SK-N-SH (cell line): ENCODE results near the gene UNC45A. TPM values are rescaled to one million over a fixed set of nuclear protein-coding genes. Genes with fewer than 3 reads are reported as not detected.

Experiments
- CTCF ChIA-PET: fragments of 300-600, 350-600 bp; formaldehyde crosslinking; extraction: SDS; loops from one replicate; lab custom pipeline; 2021; lab: Yijun Ruan, JAX
- POLR2A ChIA-PET: fragments of 350-600 bp; sonication (Branson Sonifier 250); formaldehyde crosslinking; extraction: SDS; loops from one replicate; lab custom pipeline; 2020; ENCODE audit warnings: antibody characterized with exemption, inconsistent platforms; lab: Yijun Ruan, JAX
- DNase-seq: peaks from one replicate; pipeline ENCODE4 v3.0.0; 2012
- H2AFZ ChIP-seq: fragments of 200-600 bp; sonication (generic); 2 replicates; pipeline ENCODE4 v1.8.1; 2016; ENCODE audit warnings: antibody characterized with exemption, mild to moderate bottlenecking, low read depth
- H3F3A ChIP-seq: fragments of 200-600 bp; sonication (generic); replicated peaks from 2 replicates; pipeline ENCODE3; 2016; ENCODE audit warnings: antibody characterized with exemption, mild to moderate bottlenecking; ENCODE audit not compliant: insufficient read depth
- H3K27ac ChIP-seq, 2 experiments: fragments of 200-500 bp in 1 of 2; fragments of 200-600 bp in 1 of 2; sonication (Bioruptor generic) in 1 of 2; sonication (generic), shearing (Covaris generic) in 1 of 2; 2 replicates each; pipeline versions ENCODE4 v1.5.1 to v1.6.1; 2014 to 2016; ENCODE audit warnings: low read depth in 2 of 2, inconsistent platforms in 1 of 2, low read length in 1 of 2, mild to moderate bottlenecking in 1 of 2, mixed read lengths in 1 of 2
- H3K27me3 ChIP-seq: fragments of 200-600 bp; sonication (generic), shearing (Covaris generic); 2 replicates; pipeline ENCODE4 v1.6.1; 2016; ENCODE audit warnings: mixed run types; ENCODE audit not compliant: insufficient read depth
- H3K36me3 ChIP-seq, 2 experiments: fragments of 200-500 bp in 1 of 2; fragments of 200-600 bp in 1 of 2; sonication (Bioruptor generic) in 1 of 2; sonication (generic) in 1 of 2; replicated peaks in 1 of 2; 2 replicates each; pipeline versions ENCODE3 to v1.5.1; 2014 to 2016; ENCODE audit warnings: low read length in 1 of 2, mild to moderate bottlenecking in 1 of 2; ENCODE audit not compliant: insufficient read depth in 2 of 2, control insufficient read depth in 1 of 2
- H3K4me1 ChIP-seq, 2 experiments: fragments of 200-500 bp in 1 of 2; fragments of 200-600 bp in 1 of 2; sonication (Bioruptor generic) in 1 of 2; sonication (generic), shearing (Covaris generic) in 1 of 2; 2 replicates each; pipeline versions ENCODE4 v1.5.1 to v1.6.1; 2014 to 2016; ENCODE audit warnings: low read depth in 1 of 2, low read length in 1 of 2, mixed run types in 1 of 2; ENCODE audit not compliant: insufficient read depth in 2 of 2, control insufficient read depth in 1 of 2
- H3K4me2 ChIP-seq: fragments of 200-600 bp; sonication (generic), shearing (Covaris generic); 2 replicates; pipeline ENCODE4 v1.6.1; 2017; ENCODE audit warnings: mixed run types
- H3K4me3 ChIP-seq, 2 experiments: fragments of 200-500 bp in 1 of 2; fragments of 200-600 bp in 1 of 2; sonication (Bioruptor generic) in 1 of 2; sonication (generic), shearing (Covaris generic) in 1 of 2; 2 replicates each; pipeline versions ENCODE4 v1.5.1 to v1.8.1; 2014 to 2016; ENCODE audit warnings: low read depth in 2 of 2, inconsistent platforms in 1 of 2, low read length in 1 of 2, mild to moderate bottlenecking in 1 of 2, mixed read lengths in 1 of 2, moderate library complexity in 1 of 2
- H3K79me2 ChIP-seq: fragments of 200-600 bp; sonication (generic); 2 replicates; pipeline ENCODE4 v1.8.1; 2017; ENCODE audit warnings: mild to moderate bottlenecking; ENCODE audit not compliant: insufficient read depth
- H3K9ac ChIP-seq: fragments of 200-600 bp; sonication (generic); 2 replicates; pipeline ENCODE4 v1.6.1; 2017; ENCODE audit warnings: mixed run types
- H3K9me2 ChIP-seq: fragments of 200-600 bp; sonication (generic); 2 replicates; pipeline ENCODE4 v1.6.1; 2017; ENCODE audit warnings: mixed run types
- H3K9me3 ChIP-seq: fragments of 200-600 bp; sonication (generic); 2 replicates; pipeline ENCODE4 v1.6.1; 2017; ENCODE audit warnings: mixed run types, mild to moderate bottlenecking, moderate library complexity
- H4K20me1 ChIP-seq: fragments of 200-600 bp; sonication (generic); 2 replicates; pipeline ENCODE4 v1.6.1; 2017; ENCODE audit warnings: mild to moderate bottlenecking, mixed run types; ENCODE audit not compliant: insufficient read depth
- EP300 ChIP-seq, 2 experiments: IDR thresholded peaks; 2 replicates each; pipeline versions ENCODE4 v1.4.0 to v1.6.1; 2012; ENCODE audit warnings: borderline replicate concordance in 1 of 2, low read depth in 1 of 2, low read length in 1 of 2
- FOXM1 ChIP-seq: IDR thresholded peaks from 2 replicates; pipeline ENCODE4 v1.4.0; 2012; ENCODE audit warnings: low read depth, mild to moderate bottlenecking
- GATA2 ChIP-seq: sonication (generic); formaldehyde crosslinking; IDR thresholded peaks from 2 replicates; pipeline ENCODE4 v1.5.0; 2020; ENCODE audit warnings: mild to moderate bottlenecking, missing genetic modification reagents
- JUND ChIP-seq: IDR thresholded peaks from 2 replicates; pipeline ENCODE4 v1.4.0; 2012
- NRF1 ChIP-seq: IDR thresholded peaks from 2 replicates; pipeline ENCODE4 v1.6.1; 2012; ENCODE audit warnings: low read depth, mild to moderate bottlenecking, low read length
- SMC3 ChIP-seq: IDR thresholded peaks from 2 replicates; pipeline ENCODE4 v1.6.1; 2012; ENCODE audit warnings: low read depth, low read length, improper control_type of control experiment
- TCF12 ChIP-seq: IDR thresholded peaks from 2 replicates; pipeline ENCODE4 v1.4.0; 2012
- WGBS: methylation state at CpG from one replicate; pipeline ENCODE4 v1.1.6; 2017; ENCODE audit warnings: low lambda C conversion rate; 5-methylcytosine and 5-hydroxymethylcytosine counted together
- polyA plus RNA-seq, 3 experiments: library from polyadenylated mRNA; depleted of rRNA; stranded (reverse); fragments of >200 nt; gene quantifications; 2 replicates each; pipeline ENCODE4 v1.2.3, GENCODE V29; 2012
- TF ChIP-seq, protein P1 (sequence below): fragments of 150-350 bp; IDR thresholded peaks from 2 replicates; pipeline ENCODE4 v1.6.1; 2017; ENCODE audit warnings: antibody characterized with exemption, low read length, low read depth, borderline replicate concordance
- TF ChIP-seq, protein P2 (sequence below): IDR thresholded peaks from 2 replicates; pipeline ENCODE4; 2012
- TF ChIP-seq, protein P3 (sequence below): fragments of 200-600 bp; sonication (generic); IDR thresholded peaks from 2 replicates; pipeline ENCODE4 v1.6.1; 2017; ENCODE audit warnings: antibody characterized with exemption, mild to moderate bottlenecking, moderate library complexity
- TF ChIP-seq, protein P4 (sequence below): IDR thresholded peaks from 2 replicates; pipeline ENCODE4 v1.4.0; 2012; ENCODE audit warnings: low read depth, borderline replicate concordance

Gene UNC45A
- polyA plus RNA-seq, 1 of the 3 experiments (the other 2 are of a cell fraction): 85.1 TPM

DNA sequence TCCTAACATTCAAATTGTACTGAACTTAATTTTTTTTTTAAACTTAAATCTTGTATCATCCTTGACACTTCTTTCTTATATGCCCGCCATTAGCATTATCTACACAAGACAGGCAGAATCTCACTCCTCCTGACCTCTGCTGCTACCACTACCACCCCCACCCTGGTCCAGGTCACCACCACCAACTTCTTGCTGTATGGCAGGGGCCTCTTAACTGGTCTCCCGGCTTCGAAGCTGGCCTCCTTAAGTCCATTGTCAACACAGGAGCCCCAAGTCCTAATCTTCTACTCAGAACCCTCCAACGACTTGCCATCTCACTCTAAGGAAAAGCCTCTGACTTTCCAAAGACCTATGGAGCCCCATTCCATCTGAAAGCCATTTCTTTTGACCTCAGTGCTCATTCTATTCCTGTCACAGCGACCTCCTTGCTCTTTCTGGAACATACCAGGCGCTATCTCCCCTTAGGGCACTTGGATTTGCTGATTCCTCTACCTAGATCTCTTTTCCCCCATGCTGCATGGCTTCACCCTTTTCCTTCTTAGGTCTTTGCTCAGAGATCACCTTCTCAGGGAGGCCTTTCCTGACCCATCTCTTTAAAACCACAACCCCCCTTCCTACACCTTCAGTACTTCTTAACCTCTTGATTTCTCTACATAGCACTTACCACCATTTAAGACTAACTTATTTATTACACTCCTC, 56.7 kb downstream of the UNC45A start (continued):
- TF ChIP-seq EP300 (IDR thresholded peaks at IDR 0.05; ENCODE audit: borderline replicate concordance in 1 of 2, low read depth in 1 of 2, low read length in 1 of 2) (no peak), NRF1 (no peak), GATA2 (CRISPR knock-in tag) (no peak)
- TF ChIP-seq, protein P1, sequence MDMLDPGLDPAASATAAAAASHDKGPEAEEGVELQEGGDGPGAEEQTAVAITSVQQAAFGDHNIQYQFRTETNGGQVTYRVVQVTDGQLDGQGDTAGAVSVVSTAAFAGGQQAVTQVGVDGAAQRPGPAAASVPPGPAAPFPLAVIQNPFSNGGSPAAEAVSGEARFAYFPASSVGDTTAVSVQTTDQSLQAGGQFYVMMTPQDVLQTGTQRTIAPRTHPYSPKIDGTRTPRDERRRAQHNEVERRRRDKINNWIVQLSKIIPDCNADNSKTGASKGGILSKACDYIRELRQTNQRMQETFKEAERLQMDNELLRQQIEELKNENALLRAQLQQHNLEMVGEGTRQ: no peak

DNA sequence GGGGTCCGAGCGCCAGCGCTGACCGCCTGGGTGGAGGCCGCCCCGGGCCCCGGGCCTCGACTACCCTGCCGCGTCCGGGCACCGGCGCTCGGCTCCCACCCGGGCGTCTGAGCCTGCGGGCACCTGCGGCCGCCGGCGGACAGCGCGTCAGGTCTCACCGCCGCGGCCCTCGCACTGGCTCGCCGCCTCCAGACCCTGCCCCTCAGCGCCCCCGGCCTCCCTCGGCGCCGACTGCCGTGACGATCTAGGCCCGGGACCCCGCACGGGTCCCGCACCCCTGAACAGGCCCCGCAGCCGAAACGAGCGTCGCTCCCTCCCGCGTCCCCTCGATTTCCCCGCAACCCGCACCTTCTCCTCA, 59.0 kb downstream of the UNC45A start:
- Histone ChIP-seq H3K4me1 (peaks cover 0 to 10% of the 10 kb centered on the region in 2 experiments; a peak in 2 of 4 replicates), H3K4me2 (peak overlapping the region; percentile 78), H4K20me1 (no peaks in the 10 kb centered on the region; the same call in 1 of the 2 replicates), H3F3A (peaks cover 19% of the 10 kb centered on the region), H3K27me3 (no peaks in the 10 kb centered on the region), H3K9me3 (no peaks in the 10 kb centered on the region), H3K9ac (peak overlapping the region; percentile 94), H3K9me2 (no peaks in the 10 kb centered on the region), H3K79me2 (peaks cover 86% of the 10 kb centered on the region), H3K27ac (peak overlapping the region; percentile 43 to 70), H3K4me3 (peak overlapping the region; percentile 80 to 83), H3K36me3 (peaks cover under 1 to 14% of the 10 kb centered on the region in 2 experiments), H2AFZ (peak overlapping the region; percentile 67)
- DNase-seq: peak; percentile 62
- no peak for TF ChIP-seq EP300 (IDR thresholded peaks at IDR 0.05; ENCODE audit: borderline replicate concordance in 1 of 2, low read depth in 1 of 2, low read length in 1 of 2)
- no peak for TF ChIP-seq FOXM1
- TF ChIP-seq JUND: no peak
- TF ChIP-seq SMC3: no peak
- TF ChIP-seq, protein P2, sequence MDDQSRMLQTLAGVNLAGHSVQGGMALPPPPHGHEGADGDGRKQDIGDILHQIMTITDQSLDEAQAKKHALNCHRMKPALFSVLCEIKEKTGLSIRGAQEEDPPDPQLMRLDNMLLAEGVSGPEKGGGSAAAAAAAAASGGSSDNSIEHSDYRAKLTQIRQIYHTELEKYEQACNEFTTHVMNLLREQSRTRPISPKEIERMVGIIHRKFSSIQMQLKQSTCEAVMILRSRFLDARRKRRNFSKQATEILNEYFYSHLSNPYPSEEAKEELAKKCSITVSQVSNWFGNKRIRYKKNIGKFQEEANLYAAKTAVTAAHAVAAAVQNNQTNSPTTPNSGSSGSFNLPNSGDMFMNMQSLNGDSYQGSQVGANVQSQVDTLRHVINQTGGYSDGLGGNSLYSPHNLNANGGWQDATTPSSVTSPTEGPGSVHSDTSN: no peak
- TF ChIP-seq, protein P3, sequence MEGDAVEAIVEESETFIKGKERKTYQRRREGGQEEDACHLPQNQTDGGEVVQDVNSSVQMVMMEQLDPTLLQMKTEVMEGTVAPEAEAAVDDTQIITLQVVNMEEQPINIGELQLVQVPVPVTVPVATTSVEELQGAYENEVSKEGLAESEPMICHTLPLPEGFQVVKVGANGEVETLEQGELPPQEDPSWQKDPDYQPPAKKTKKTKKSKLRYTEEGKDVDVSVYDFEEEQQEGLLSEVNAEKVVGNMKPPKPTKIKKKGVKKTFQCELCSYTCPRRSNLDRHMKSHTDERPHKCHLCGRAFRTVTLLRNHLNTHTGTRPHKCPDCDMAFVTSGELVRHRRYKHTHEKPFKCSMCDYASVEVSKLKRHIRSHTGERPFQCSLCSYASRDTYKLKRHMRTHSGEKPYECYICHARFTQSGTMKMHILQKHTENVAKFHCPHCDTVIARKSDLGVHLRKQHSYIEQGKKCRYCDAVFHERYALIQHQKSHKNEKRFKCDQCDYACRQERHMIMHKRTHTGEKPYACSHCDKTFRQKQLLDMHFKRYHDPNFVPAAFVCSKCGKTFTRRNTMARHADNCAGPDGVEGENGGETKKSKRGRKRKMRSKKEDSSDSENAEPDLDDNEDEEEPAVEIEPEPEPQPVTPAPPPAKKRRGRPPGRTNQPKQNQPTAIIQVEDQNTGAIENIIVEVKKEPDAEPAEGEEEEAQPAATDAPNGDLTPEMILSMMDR: no peak
- no peak for TF ChIP-seq TCF12
- TF ChIP-seq, protein P4, sequence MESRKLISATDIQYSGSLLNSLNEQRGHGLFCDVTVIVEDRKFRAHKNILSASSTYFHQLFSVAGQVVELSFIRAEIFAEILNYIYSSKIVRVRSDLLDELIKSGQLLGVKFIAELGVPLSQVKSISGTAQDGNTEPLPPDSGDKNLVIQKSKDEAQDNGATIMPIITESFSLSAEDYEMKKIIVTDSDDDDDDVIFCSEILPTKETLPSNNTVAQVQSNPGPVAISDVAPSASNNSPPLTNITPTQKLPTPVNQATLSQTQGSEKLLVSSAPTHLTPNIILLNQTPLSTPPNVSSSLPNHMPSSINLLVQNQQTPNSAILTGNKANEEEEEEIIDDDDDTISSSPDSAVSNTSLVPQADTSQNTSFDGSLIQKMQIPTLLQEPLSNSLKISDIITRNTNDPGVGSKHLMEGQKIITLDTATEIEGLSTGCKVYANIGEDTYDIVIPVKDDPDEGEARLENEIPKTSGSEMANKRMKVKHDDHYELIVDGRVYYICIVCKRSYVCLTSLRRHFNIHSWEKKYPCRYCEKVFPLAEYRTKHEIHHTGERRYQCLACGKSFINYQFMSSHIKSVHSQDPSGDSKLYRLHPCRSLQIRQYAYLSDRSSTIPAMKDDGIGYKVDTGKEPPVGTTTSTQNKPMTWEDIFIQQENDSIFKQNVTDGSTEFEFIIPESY: no peak
- 0% methylated on average over 7 of the region's 50 CpGs for WGBS
- CTCF ChIA-PET: interaction anchor here (1.8 to 3.6 kb wide), 2 partner anchors 37 to 60 kb away, joined by 9 to 16 read pairs; partner anchors contain the start of gene UNC45A
- POLR2A ChIA-PET: interaction anchor here (0.7 kb wide), 1 partner anchor 37 kb away, joined by 3 read pairs; no protein-coding TSS in a partner anchor
